Midbrain (tissue), 1 donor: ENCODE results near the gene ADAMTS2.

ENCODE experiments used
- DNase-seq: peaks from one replicate; lab custom pipeline; 2025; lab: John Stamatoyannopoulos, UW

The ADAMTS2 gene

DNA sequence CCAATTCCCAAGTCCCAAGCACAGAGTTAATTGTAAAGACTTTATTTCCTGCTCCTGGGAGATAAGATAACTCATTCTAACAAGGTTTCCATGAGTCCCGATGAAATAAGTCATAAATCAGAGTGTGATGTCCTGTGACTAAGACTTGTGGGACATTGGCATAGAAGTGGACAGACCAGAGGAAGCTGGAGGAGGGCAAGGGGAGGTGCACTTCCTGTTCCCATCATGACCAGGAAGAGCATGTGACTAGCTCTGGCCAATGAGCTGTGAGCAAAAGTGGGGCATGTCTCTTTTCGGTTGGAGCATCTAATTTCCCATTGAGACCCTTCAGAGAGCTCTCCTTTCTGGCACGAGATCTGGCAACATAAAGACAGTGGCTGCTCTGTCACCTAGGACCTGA lies 184.7 kb downstream of the ADAMTS2 start:
- no peak for DNase-seq

DNA sequence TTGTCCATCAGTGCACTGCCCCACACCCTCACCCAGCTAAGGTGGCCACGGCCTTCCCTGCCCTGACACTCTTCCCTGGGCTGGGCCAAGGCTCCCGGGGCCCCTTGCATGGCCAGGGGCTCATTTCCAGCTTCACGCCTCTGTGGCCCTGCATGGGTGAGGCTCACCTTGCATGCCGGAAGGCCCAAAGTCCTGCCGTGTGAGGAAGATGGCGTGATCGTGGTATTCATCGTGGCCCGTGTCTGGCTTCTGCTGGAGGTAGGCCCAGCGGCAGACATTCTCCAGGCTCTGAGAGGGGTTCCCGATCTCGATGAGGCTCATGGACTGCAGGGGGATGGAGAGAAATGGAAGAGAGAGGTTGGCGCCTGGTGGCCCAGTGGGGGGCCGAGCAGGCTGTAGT lies 186.7 kb downstream of the ADAMTS2 start:
- no peak for DNase-seq

GRCh38 chr5:179154991-179155955 lies 190.0 kb downstream of the ADAMTS2 start:
- no peak for DNase-seq

DNA sequence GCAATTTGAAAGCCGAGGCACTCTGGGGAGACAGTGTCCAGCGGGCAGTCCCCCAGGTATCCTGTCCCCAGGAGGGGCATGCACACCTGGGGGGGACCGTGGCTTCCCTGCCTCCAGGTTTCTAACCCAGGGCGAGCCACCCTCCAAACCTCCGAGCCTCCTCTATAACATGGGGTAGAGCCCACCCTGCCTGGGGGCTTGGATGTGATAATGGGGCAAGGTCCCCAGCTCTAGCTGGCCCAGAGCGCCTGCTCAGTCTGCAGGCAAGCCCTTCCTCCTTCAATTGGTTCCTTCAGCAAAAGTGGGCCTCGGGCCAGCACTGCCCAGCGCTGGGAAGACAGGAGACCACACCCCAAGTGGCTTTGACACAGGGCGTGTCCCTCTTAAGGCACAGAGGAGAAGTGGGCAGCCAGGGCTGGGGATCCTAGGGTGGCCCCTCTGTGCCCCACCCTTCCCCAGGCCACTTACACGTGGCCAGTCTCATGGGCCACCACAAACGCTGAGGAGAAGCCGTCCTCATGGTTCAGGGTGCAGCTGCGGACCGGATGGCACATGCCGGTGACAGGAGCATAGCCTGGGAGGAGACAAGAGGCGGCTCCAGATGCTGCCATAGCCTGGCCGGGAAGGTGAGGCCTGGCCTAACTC lies 190.8 kb downstream of the ADAMTS2 start:
- no peak for DNase-seq

- DNase-seq, result no peak
Observed at GRCh38 chr5:179153921-179154345, 191.3 kb downstream of the ADAMTS2 start.

DNA sequence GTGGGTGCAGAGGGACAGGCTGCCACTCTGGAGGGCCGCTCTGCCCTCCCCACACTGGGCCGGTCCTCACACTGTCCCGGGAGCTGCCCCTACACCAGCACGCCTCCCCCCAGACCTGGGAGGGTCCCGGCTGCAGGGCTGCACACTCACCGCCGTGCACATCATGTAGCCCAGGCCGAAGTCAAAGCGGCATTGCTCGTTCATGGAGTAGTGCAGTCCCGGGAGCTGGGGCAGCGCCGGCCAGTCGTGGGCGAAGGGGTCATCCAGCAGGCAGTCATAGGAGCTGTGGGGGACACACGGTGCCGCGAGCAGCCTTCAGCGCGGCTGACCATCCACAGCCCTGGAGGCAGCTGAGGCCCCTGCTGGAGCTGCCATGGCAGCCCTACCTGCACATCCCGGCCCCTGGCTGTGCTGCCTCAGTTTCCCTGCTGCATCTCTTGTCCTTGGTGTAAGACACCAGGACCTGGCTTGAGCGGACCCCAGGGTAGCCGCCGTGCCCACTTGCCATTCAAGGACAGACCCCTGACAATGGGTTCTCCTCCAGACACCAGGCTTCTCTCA lies 191.8 kb downstream of the ADAMTS2 start:
- DNase-seq, result no peak

DNA sequence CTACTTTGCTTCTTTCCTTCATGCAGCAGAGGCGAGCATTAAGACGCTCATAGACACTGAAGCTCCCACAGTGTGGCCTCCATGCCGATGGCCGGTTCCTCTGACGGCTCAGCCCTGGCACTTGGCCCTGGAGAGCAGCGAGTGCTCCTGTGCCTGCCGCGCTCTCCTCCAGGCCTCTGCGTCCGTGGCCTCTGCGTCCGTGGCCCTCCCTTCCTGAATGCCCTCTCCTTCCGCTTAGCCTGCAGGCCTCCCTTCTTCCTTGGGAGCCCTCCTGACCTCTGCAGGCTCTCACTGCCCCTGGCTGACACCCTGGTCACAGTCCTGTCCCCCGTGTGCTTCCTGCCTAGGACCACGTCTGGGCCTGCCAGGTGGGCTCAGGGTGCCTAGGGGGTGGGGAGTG lies 192.3 kb downstream of the ADAMTS2 start:
- no peak for DNase-seq

- DNase-seq, result no peak
Observed at GRCh38 chr5:179152144-179152895, 192.9 kb downstream of the ADAMTS2 start.

GRCh38 chr5:179151286-179152118 lies 193.8 kb downstream of the ADAMTS2 start:
- DNase-seq, result no peak

GRCh38 chr5:179150011-179150410 lies 195.2 kb downstream of the ADAMTS2 start:
- DNase-seq, result no peak

GRCh38 chr5:179149278-179149677 lies 196.0 kb downstream of the ADAMTS2 start:
- no peak for DNase-seq

DNA sequence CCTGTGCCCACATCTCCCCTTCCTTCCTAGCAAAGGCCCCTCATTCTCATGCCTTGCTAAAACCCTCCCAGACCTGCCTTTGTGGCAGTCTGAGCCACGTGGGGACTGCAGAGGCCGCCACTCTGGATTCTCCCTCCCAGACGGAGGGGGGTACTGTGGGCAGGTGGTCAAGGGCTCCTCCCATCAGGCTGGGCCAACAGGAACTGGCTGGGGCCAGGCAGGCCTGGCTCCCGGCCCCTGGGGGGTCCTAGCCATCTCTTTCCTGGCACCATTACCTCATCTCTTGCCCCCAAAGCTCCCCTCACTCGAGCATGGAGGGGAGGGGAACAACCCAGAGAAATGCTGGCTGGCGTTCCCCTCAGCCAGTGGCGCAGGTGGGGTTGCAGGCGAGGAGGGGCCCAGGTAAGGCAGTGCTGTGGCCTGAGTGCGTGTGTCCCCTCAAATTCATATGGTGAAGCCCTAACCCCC lies 196.5 kb downstream of the ADAMTS2 start:
- DNase-seq, result no peak

DNA sequence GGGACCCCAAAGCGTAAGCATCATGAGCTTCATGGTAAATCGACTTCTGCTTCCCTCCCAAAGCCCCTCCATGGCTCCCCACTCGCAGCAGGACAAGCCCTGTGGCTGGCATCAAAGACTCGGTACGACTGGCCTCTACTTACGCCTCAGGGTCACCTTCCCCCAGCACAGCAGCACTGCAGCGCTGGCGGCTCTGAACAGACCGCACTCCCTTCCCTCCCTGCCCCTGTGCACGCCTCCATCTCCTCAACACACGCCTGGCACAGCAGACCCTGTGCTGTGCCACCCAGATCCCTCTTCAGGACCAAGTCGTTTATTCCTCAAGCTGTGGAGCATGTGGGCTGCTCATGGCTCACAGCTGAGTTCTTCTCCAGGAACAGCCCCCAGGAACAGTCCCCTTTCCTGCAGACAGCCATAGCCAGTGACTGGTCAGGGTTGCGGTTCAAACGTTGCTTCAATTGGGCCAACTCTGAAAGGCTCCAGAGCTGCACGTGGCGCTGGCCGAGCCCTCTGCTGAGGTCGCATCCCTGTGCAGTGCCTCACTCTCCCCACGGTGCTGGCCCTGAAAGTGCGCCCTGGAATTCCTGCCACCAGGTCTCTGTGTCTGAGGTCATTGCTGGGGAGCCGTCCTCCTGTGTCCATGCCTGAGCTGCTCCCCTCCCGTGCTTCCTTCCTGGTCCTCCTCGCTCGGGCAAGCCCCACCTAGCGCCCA lies 197.1 kb downstream of the ADAMTS2 start:
- no peak for DNase-seq

- DNase-seq, result no peak
Observed at GRCh38 chr5:179146277-179146676, 199.0 kb downstream of the ADAMTS2 start.

- no peak for DNase-seq
Observed at GRCh38 chr5:179143446-179143845, 201.8 kb downstream of the ADAMTS2 start.

- no peak for DNase-seq
Observed at GRCh38 chr5:179142434-179143198, 202.6 kb downstream of the ADAMTS2 start.

DNA sequence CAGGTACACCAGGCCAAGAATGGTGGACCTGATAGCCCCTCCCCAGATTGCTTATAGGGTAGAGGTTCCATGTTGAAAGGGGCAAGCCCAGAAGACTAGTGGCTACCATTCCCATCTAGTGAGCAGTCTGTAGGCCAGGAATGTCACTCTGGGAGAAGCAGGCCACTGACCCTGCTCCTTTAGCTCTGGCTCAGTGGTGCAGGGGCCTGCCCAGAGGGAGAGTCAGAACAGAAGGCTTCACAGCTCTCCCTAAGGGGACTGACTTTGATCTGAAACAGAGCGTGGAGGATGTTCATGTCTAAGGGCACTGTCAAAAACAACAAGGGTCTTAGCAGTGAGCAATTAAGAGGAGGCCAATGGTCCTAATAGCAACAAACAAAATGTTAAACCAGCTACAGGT lies 203.4 kb downstream of the ADAMTS2 start:
- no peak for DNase-seq

- DNase-seq, result no peak
Observed at GRCh38 chr5:179140293-179140692, 205.0 kb downstream of the ADAMTS2 start.

GRCh38 chr5:179139936-179140235 lies 205.4 kb downstream of the ADAMTS2 start:
- no peak for DNase-seq
